CD4-positive, alpha-beta T cell treated with Interleukin-10 for 1 hour (primary cell): ENCODE data around the gene LAMC1.
"Not testable (repeated sequence)": the region's sequence is repeated elsewhere in the genome, so short reads cannot be mapped to it uniquely, and the experiment has no call there.

ENCODE experiments used
- DNase-seq: peaks from one replicate; pipeline ENCODE4 v3.0.0-alpha.2; 2020

The LAMC1 gene

DNA sequence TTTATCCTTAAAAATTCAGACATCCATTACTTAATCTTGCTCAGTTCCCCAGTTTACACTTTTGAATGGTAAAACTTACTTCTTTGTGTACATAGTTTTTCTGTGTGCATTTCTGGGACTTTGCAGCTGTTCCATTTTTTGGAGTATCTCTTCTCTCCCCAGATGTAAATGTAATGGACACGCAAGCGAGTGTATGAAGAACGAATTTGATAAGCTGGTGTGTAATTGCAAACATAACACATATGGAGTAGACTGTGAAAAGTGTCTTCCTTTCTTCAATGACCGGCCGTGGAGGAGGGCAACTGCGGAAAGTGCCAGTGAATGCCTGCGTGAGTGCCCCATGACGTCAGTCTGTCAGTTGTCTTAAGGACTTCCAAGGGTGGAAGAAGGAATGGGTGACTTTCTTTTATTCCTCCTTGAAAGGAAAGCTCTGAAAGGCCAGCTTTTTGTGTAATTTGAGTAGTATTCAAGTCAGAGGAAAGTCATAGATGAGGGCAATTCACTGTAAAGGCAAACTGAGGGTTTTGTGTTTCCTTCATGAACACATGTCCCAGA, 87.2 kb downstream of the LAMC1 start:
- no peak for DNase-seq

GRCh38 chr1:183114441-183114840, 91.2 kb downstream of the LAMC1 start:
- no peak for DNase-seq

DNA sequence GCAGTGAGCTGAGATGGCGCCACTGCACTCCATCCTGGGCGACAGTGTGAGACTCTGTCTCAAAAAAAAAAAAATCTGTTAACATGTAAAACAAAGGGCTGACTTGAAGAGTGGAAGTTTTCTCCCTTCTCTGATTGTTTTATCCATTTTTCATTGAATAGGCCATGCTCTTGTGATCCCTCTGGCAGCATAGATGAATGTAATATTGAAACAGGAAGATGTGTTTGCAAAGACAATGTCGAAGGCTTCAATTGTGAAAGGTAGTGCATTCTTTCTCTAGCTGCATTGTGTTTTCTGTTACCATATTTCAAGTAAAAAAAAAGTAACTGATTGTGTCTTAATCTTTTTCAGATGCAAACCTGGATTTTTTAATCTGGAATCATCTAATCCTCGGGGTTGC, 93.2 kb downstream of the LAMC1 start:
- no peak for DNase-seq

- DNase-seq = no peak
Observed at GRCh38 chr1:183121609-183122008, 98.4 kb downstream of the LAMC1 start.

DNA sequence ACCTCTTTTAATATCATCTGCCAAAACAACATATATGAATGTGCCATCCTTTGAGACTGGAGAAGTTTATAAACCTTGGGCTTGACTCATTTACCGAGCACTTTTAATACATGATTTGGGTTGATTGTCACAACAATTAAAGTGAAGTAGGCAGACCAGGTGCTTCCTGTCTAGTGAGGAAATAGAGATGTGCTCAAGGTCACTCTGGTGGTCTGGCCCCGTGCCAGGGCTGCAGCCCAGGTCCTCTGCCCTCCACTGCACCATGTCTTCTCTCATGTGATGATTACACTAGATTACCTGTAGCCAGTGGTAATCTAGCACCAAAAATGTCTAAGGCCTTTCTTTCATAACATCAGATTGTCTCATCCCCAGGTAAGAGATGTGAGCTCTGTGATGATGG, 101.0 kb downstream of the LAMC1 start:
- no peak for DNase-seq

DNA sequence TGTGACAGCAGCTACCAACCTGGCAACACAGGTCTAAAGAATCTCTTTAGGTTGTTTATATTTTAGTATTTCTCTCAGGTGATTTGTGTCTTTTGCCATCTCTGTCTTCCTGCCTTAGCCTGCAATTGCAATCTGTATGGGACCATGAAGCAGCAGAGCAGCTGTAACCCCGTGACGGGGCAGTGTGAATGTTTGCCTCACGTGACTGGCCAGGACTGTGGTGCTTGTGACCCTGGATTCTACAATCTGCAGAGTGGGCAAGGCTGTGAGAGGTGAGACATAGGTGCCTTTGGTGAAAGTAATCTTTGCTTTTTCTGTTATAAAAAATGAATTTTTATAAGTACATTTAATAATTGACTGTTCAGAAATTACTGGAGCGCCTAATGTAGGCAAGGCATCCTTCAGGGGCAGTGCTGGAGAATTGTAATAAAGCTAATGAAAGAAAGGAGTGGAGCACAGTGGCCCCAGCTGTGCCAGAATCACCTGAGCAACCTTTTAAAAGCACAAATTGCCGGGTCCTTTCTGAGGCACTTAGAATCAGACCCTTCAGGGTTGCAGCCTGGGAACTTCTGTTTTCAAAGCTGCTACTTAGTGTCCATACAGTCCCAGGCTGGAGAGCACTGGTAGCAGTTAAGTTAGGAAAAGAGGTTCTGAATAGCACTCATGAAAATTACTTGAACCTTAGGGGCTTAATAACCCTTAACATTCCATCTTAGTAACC, 102.2 kb downstream of the LAMC1 start:
- no peak for DNase-seq

DNA sequence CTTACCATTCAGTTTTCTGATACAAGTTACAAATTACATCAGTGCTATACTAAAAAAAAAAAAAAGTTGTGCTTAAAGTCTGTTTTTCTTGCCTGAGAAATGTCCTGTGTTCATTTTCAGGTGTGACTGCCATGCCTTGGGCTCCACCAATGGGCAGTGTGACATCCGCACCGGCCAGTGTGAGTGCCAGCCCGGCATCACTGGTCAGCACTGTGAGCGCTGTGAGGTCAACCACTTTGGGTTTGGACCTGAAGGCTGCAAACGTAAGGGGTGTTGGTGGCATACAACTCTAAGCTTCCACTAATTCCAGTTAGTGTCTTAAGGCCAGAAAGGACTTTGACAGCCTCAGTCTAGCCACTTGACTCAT, 102.8 kb downstream of the LAMC1 start:
- no peak for DNase-seq

- DNase-seq = no peak
Observed at GRCh38 chr1:183126528-183126927, 103.3 kb downstream of the LAMC1 start.

GRCh38 chr1:183129921-183130690, 106.9 kb downstream of the LAMC1 start:
- DNase-seq = no peak

DNA sequence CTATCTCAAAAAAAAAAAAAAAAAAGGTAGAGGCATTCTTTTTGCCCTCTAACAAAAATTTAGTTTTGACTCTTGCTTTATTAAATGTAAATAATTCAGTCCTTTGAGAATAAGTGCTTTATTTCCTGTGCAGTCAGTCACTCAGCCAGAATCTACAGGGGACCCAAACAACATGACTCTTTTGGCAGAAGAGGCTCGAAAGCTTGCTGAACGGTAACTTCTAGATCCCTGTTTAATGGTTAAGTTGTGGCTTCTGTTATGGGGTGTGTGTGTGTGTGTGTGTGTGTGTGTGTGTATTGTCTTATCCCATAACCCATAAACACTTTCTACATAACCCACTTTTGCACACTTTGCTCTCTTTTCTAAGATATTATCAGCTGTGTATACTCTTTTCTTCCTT, 107.9 kb downstream of the LAMC1 start:
- no peak for DNase-seq

DNA sequence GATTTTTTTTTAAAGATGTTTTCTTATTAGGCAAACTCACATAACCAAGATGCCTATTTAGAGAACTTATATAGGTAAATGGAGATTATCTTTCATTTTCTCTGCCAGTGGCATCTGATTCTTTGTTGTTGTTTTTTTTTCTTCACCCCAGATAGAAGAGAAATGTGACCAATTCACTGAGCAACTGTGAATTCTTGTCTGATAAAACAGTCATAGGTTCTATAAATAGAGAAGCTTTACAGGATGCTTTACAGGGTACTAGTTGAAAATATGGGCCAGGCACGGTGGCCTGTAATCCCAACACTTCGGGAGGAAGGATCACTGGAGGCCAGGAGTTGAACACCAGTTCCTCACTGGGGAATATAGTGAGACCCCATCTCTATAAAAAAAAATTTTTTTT, 112.1 kb downstream of the LAMC1 start:
- no peak for DNase-seq

DNA sequence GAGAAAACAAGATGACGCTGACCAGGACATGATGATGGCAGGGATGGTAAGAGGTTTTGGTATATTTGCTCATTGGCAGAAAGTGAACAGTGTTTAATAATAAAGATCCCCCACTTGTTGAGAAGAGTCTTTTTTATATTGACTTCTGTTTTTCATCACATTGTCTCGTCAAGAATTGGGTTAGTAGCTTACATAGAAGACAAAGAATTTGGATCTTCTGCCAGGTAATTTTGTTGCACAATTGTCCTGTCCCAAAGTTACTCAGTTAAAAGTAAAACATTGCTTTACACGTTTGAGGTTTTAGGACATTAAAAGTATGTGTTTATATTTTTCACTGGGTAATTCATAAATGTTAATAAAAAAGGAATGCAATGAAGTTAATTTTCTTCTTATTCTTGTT, 114.6 kb downstream of the LAMC1 start:
- no peak for DNase-seq

- no peak for DNase-seq
Observed at GRCh38 chr1:183138301-183138700, 115.1 kb downstream of the LAMC1 start.

- DNase-seq = no peak
Observed at GRCh38 chr1:183139281-183139942, 116.2 kb downstream of the LAMC1 start.

- DNase-seq = no peak
Observed at GRCh38 chr1:183140633-183141032, 117.4 kb downstream of the LAMC1 start.

GRCh38 chr1:183142171-183142570, 119.0 kb downstream of the LAMC1 start:
- no peak for DNase-seq

DNA sequence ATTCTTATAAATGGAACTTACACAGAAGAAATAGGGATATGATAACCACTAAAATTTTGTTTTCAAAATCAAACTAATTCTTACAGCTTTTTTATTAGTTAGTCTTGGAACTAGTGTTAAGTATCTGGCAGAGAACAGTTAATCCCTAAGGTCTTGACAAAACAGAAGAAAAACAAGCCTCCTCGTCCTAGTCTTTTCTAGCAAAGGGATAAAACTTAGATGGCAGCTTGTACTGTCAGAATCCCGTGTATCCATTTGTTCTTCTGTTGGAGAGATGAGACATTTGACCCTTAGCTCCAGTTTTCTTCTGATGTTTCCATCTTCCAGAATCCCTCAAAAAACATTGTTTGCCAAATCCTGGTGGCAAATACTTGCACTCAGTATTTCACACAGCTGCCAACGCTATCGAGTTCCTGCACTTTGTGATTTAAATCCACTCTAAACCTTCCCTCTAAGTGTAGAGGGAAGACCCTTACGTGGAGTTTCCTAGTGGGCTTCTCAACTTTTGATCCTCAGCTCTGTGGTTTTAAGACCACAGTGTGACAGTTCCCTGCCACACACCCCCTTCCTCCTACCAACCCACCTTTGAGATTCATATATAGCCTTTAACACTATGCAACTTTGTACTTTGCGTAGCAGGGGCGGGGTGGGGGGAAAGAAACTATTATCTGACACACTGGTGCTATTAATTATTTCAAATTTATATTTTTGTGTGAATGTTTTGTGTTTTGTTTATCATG, 120.5 kb downstream of the LAMC1 start:
- DNase-seq = no peak

- DNase-seq = no peak
Observed at GRCh38 chr1:183144752-183145151, 121.5 kb downstream of the LAMC1 start.

GRCh38 chr1:183147735-183148134, 124.5 kb downstream of the LAMC1 start:
- no peak for DNase-seq

GRCh38 chr1:183148599-183148998, 125.4 kb downstream of the LAMC1 start:
- no peak for DNase-seq

DNA sequence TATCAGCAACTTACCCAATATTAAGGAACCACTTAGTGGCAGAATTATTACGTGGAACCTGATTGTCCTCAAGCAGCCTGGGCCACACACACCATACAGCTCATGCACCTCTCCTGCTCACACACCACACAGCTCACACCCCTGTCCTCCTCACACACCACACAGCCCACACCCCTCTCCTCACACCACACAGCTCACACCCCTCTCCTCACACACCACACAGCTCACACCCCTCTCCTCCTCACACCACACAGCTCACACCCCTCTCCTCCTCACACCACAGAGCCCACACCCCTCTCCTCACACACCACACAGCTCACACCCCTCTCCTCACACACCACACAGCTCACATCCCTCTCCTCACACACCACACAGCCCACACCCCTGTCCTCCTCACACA, 126.1 kb downstream of the LAMC1 start:
- no peak for DNase-seq

GRCh38 chr1:183150032-183150431, 126.8 kb downstream of the LAMC1 start:
- not testable (repeated sequence) for DNase-seq

GRCh38 chr1:183150445-183150844, 127.2 kb downstream of the LAMC1 start:
- no peak for DNase-seq
